ENCODE results near the gene IQGAP2. TPM values are rescaled to one million over a fixed set of nuclear protein-coding genes. Genes with fewer than 3 reads are reported as not detected.
"Not testable (repeated sequence)": the region's sequence is repeated elsewhere in the genome, so short reads cannot be mapped to it uniquely, and the experiment has no call there.

IQGAP2 gene
- total RNA-seq, 1 experiment from 2014 or later: 3.6 TPM

DNA sequence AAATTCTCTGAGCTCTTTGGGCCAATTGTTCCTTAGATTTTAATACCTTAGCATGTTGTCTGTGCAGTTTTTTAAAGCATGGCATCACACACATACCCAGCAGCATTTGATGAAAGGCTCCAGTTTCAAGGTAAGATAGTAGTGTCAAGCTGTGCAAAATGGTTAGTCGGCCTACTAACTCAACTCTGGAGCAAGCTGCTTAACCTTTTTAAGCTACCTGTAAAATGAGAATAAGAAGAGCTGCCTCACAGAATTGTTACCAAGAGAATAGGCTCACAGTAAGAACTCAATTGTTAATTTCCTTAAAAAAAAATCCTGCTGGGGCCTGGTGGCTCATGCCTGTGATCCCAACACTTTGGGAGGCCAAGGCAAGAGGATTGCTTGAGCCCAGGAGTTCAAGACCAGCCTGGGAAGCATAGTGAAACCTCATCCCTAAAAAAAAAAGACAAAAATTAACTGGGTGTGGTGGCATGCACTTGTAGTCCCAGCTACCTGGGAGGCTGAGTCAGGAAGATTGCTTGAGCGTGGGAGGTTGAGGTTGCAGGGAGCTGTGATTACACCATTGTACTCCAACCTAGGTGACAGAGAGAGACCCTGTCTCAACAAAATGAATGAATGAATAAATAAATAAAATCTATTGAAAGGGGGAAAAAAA lies 96.5 kb downstream of the IQGAP2 start:
- no peak for DNase-seq (ENCODE audit: low spot score)

DNA sequence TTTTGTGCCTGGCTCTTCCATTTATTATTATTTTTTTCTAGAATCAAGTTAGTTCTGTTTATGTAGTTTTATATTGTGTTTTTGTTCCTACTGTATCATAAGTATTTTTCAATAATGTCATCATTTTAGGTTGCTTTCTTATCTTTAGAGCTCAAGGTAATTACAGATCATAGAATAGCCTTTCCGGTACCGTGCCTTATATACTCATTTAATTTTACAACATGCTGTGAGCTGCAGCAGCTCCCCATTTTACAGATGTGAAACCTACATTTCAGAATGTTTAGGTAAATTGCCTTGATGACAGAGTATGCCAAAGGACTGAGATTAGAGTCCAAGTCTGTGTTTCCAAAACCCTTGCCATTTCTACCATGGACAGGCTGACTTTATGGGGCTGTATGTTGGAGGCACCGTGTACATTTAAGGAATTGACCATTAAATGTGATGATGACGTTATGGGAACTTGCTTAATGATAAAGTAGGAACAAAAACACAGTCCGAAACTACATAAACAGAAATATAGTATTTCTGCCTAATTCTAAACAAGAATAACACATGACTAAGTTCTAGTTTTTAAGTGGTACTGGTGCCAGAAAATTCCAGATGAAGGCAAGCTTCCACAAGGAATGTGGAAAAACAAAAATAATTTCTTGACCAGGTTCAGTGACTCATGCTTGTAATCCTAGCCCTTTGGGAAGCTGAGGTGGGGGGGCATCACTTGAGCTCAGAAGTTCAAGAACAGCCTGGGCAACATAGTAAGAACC lies 97.7 kb downstream of the IQGAP2 start:
- peak; percentile 56 for DNase-seq (ENCODE audit: low spot score)

DNA sequence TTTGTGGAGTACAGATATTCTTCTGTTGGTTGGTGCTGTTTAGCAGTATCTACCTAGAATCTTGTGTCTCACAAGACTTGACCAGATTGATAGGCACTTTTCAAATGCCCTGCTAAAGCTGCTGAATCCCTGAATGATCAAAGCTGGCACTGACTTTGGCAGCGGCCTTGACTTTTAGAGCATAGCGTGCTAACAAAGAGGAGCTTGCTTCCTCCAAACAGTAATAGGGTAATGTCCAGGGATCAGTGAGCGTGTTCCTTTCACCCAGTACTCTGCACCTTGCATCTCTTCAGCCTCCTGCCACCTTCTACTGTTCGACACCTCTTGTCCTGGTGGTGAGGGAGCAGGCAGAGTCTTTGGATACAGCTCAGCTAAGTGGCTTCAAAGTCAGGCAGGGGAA lies 100.8 kb downstream of the IQGAP2 start:
- DNase-seq (ENCODE audit: low spot score): no peak

DNA sequence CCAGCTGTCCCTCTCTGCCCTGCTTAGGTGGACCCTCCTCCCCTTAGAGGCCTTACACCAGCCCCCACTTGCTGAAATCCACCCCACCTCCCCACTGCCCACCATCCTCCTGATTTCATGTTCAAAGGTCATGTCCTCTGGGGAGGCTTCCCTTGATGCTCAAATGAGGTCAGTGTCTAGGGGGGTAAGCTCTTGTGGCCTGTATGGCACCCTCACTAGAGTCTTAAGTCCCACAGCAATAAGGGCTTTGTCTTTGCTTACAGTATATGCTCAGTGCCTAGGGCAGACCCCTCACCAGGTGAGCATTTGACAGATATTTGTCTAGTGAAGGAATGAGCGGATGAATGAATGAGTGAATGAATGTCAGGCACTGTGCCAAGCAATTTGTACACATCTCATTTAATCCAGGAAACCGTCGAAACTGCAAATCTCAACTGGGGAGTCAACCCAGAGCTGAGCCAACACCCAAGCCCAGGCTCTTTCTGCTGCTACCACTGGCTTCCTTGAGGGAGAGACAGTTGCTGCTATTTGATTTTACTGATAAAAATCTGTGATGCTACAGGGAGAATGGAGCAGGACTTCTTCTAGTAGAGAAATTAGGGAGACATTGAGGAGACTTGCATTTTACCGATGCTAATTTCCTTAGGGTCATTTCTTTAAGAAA lies 101.9 kb downstream of the IQGAP2 start:
- no peak for DNase-seq (ENCODE audit: low spot score)

DNA sequence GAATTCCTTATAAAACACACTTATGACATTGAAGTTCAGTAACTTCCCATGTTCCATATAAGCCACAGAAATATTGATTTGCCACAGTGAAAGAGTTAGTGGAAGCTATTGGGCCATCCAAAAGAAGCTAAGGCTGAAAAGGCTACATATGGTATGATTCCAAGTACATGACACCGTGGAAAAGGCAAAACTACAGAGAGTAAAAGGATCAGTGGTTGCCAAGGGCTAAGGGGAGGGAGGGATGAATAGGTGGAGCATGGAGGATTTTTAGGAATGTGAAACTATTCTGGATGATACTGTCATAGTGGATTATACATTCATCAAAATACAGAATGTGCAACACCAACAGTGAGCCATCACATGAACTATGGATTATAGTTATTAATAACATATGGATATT lies 110.4 kb downstream of the IQGAP2 start:
- DNase-seq (ENCODE audit: low spot score): no peak

DNA sequence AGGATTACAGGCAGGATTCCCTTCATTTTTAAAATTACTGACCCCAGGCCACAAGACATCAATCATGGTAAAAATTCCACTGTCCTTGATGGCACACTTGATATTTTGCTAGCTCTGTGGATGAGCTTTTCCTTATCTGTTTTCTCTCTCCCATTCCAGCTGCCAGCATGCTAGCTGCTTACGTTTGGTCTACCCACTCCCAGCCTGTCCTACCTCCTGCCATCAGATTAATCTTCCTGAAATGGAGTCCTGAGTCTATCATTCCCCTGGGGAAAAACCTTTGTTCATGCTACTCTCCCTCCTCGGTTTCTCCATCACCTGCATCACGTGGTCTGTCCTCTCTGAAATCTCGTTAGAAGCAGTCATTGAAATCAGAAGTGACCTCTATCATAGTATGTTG lies 111.2 kb downstream of the IQGAP2 start:
- no peak for DNase-seq (ENCODE audit: low spot score)

DNA sequence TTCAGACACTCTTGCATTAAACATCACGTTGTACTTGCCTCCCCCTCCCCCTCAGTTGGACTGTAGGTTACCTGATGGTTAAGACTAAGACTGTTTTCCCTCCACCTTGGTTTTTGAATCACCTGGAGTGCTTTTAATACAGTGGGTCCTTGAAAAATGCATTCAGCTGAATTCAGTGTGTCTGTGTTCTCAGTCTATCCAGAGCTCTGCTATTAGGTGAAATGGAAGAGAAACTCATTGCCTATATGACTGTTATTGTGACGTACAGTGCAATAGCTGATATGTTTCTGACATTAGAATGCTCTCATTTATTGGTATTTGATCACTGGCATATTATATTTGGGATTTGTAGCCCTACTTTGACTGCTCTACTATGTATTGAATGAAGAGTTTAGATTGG lies 111.6 kb downstream of the IQGAP2 start:
- no peak for DNase-seq (ENCODE audit: low spot score)

DNA sequence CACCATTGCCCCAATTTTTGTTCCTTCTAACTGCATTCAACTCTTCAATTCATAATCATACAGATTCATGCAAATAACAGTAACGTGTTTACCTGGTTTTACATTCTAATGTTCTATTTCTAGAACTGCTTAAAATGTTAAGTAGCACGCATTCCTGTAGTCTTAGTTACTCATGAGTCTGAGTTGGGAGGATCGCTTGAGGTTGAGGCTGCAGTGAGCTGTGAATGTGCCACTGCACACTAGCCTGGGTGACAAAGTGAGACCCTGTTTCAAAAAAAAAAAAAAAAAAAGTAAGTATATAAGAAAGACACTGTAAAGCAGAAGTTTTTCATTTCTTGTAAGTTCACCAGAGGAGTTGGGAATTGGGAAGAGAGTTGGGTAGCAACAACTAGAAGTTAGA lies 114.2 kb downstream of the IQGAP2 start:
- no peak for DNase-seq (ENCODE audit: low spot score)

DNA sequence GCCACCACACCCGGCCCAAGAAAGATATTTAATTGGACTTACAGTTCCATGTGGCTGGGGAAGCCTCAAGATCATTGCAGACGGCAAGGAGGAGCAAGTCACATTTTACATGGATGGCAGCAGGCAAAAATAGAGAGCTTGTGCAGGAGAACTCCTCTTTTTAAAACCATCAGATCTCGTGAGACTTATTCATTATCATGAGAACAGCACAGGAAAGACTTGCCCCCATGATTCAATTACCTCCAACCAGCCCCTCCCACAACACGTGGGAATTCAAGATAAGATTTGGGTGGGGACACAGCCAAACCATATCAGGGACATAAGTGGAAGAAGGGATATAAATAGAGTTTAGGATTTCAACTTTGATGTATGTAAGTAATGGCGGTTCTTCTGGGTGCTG lies 115.2 kb downstream of the IQGAP2 start:
- not testable (repeated sequence) for DNase-seq (ENCODE audit: low spot score)

DNA sequence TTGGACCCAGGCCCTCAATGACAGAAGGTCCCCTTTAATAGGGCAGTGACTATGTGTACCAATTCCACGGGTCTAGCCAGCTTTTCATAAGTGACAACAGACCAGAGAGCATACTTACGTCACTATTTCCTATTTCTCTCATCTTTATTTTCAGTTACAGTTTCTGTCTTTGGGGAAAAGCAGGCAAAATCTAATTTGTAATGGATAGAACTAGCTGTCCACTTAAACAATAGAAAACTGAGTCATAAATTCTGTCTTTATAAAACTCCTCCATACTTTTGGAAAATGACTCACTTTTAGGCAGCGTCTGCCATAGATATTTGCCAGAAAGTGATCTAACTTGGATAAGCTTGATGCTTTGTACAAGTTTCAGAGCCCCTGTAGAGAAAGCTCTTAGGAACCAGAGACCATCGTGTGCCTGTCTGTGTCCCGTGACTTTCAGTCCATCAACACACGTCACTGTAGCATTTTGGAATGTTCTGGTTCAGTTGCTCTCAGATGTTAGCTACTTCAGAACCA lies 118.2 kb downstream of the IQGAP2 start:
- no peak for DNase-seq (ENCODE audit: low spot score)

DNA sequence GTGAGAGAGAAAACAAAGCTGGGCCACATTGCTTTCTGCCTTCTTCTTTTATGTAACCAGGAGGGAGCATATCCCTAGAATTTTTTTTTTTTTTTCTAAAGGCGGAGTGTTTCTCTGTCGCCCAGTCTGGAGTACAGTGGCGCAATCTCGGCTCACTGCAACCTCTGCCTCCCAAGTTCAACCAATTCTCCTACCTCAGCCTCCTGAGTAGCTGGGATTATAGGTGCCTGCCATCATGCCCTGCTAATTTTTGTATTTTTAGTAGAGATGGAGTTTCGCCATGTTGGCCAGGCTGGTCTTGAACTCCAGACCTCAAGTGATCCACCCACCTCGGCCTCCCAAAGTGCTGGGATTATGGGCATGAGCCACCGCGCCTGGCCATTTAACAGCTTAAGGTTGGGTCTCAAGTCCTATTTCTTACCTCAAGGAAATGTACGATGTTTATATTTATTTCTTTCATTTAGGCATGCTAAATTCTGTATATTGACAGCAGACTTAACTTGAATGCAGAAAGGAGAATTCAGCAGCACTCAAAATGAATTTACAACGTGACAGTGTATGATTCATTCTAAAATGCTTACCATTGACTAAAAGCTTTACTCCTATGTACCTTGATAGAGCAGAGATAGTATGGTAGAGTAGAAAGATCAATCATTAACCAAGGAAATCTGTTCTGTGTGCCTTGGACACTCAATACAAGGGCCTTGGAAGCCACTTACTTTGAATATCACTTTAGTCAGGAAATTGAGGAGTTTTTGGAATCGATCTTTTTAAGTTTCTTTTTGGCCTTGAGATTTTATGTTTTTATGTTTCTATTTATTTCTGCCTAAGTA lies 119.2 kb downstream of the IQGAP2 start:
- no peak for DNase-seq (ENCODE audit: low spot score)

DNA sequence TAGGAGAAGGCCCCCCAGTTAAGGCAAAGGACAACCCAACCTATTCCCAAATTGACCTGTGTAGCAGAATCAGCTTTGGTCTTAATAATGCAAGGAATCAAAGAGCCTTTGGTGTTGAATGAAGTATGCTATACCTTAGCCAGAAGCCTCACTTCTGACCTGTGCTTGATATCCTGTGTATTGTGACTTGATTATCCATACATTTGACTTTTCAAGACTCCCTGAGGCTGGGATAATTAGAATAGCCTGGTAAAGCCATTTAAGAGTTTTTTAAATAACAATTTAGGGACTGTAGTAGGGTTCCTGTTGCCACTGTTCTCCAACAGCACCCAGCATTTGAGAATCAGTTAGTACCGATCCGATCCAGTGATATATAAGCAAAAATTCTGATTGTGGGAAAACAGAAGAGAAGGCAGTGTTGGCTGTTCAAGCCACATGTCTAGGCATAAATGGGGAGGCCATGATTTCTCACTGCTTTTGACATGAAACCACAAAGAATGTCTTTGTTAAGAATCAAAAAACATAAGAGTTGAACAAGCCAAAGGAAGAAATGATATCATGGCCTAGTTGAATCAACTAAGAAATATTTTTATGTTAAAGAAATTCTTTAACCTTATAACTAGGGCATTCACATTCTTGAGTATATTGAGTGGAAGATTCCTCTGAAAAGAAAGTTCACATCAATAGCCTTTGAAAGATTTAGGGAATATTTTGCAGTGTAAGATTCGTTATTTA lies 121.2 kb downstream of the IQGAP2 start:
- no peak for DNase-seq (ENCODE audit: low spot score)

DNA sequence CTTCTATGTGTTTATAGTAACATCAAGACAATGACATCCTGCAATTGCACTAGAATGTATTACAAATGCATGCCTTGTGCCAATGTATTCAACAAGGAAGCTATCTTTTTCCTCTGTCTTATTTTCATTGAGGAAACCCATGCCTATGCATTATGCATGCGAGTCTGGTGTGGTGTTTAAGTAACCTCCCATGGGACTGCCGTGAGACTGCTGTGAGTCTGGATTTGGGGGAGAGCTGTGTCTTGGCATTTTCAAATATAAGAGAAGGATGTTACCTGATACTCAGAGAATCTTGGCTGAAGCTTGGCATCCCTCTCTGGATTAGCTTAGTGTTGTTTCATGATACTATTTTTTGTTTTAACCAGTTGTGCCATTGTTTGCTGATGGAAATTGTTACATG lies 121.8 kb downstream of the IQGAP2 start:
- no peak for DNase-seq (ENCODE audit: low spot score)

DNA sequence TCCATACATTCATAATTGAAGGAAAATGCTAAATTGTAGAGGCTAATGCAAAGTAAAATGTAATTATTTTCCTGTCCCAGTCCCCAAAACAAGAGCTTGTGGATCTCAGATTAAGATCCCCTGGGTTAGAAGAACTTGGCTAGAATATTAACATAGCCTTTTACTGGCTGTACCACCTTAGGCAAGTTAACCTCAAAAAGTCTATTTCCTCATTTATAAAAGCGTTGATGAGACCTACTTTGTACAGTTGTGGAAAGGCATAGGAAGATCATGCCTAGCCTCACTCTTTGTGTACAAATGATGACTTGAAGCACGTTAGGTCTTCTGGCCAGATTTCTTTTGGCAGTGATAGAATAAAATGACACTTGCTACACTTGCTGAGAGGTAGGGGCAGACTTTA lies 122.9 kb downstream of the IQGAP2 start:
- DNase-seq (ENCODE audit: low spot score): no peak

DNA sequence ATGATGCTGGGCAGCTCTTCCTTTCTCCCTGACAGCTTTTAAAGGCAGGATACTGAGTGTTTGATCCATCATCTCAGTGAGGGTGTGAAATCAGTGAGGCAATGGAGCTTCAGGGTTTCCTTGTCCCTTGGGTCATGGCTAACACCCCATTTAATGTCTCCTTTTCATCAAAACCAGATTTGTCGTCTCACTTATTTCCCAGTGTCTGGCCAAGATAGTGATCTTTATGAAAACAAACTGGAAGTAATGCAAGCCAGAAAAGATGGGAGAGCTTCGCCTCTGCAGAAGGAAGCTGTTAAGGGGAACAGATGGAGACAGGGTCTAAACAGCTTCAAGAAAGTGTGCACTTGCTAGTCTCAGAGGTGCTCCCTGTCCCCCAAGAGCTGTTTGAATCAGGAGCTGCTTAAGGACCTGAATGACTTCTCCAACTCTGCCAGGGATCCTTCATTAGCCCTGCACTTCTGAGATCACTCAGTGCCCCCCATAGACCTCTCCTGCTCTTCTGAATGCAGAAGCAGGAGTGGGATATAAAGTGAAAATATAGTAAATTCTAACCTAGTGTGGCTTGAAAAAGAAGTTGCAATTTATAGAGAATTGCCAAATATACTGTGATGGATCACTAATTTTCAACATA lies 124.0 kb downstream of the IQGAP2 start:
- DNase-seq (ENCODE audit: low spot score): no peak

DNA sequence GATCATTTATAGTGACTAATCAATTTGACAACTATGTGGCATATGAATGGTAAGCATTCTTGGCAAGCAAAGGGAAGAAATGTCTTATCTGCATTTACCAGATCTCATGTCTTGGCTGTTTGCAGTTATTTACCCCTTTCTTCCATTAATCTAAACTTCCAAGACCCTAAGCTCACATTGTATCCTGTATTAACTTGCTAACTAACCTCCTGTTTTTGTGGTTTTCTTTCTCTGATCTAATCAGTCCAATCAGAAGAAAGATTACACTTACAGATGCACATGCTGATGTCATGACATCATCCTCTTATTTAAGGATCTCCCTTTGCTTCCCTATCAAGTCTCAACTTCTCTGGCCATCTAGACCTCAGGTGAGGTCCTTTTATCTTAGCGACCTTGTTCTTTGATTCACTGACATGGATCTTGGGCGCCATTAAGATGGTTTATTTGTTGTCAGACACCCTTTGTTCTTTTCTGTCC lies 124.6 kb downstream of the IQGAP2 start:
- DNase-seq (ENCODE audit: low spot score): no peak

DNA sequence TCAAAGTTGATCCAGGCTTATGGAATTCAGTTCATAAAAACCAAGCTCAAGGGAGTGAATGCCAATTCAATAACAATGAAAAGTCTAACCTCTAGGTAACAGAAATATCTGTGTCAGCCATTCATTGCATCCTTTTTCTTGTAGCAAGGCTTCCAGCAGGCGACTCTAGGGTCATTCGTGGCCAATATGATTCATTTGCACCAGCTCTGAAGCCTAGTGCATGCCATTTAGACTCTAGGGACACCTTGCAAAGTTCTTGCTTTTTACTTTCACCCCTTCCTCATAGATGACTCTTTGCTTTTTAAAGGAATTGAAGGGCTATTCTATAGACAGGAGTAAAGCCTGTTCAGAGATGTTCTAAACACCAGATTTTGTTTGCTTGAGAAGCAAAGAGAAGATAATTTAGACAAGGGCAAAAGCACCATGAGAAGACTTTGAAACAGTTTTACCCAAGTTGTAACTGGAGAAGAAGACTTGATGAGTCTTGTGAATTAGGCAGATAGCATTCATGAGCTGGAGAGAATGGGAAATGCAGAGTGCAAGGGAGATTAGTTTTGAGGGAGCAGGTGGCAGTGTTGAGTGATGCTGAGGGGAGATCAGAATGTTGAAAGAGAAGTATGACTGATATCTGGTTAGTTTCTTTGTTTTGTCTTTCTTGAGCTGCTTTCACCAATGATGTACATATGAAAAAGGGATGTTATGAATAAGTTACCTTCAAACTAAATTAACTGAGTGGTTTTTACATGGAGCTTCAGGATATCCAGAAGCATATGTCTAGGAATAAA lies 125.7 kb downstream of the IQGAP2 start:
- no peak for DNase-seq (ENCODE audit: low spot score)

DNA sequence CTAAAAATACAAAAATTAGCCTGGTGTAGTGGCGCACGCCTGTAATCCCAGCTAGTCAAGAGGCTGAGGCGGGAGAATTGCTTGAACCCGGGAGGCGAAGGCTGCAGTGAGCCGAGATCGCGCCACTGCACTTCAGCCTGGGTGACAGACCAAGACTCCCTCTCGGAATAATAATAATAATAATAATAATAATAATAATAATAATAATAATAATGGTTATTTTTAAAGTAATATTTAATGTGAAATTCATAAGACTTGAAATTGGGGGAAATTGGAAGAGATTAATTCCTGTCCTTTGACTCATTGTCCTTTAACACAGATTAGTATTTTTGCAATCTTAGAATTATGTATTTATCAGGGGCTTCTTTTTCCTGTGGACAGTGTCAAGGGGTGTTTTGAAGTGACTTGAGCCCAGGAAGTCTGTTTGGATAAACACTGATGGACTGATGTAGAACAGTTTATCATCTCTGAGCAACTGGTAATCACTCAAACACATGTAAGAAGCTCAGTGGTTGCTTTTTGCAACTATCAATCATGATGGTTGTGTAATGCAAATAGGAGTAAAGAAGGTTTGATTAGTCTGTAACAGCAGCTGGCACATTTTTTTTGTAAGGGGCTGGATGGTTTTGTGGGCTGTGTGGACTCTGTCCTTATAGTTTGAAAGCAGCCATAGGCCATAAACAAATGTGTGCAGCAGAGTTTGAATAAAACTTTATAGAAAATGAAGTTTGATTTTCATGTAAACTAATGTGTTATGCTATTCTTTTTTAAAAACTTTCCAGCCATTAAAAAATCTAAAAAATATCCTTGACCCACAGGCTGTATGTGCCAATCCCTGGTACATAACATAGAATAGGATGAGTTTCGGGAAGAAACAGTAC lies 126.6 kb downstream of the IQGAP2 start:
- no peak for DNase-seq (ENCODE audit: low spot score)

DNA sequence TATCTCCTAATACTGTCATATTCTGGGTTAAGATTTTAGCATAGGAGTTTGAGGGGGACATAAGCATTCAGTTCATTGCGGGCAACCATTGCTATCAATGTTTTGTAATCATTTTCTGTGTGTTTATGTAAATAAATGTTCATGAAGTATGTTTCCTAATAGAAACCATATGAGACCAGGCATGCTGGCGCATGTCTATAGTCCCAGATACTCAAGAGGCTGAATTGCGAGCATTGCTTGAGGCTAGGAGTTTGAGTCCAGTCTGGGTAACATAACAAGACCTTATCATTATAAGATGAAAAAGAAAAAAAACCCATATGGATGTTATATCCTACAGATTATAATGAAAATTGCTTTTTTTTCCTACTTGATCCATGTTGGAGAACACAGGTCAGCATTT lies 129.0 kb downstream of the IQGAP2 start:
- DNase-seq (ENCODE audit: low spot score): no peak
